Hematopoietic multipotent progenitor cell treated with erythropoietin and hydrocortisone succinate and interleukin-3 and kit ligand, for 17 days (in vitro differentiated cells): ENCODE measurements around the gene DGKI.

Experiments
- DNase-seq: peaks from one replicate; pipeline ENCODE4 v3.0.0-alpha.2; 2015; ENCODE audit warnings: low spot score

Gene DGKI

DNA sequence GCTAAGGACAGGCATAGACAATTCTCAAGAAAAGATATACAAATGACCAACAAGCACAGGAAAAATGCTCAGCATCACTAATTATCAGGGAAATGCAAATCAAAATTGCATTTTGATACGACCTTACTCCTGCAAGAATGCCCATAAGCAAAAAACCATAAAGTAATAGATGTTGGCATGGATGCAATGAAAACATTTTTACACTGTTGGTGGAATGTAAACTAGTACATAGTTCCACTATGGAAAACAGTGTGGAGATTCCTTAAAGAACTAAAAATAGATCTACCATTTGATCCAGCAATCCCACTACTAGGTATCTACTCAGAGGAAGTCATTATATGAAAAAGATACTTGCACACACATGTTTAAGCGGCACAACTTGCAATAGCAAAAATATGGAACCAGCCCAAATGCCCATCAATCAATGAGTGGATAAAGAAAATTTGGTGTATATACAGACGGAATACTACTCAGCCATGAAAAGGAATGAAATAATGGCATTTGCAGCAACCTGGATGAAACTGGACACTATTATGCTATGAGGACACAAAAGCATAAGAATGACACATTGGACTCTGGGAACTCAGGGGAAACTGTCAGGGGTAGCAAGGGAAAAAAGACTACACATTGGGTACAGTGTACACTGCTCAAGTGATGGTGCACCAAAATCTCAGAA is 59.3 kb downstream of the DGKI start:
- no peak for DNase-seq

DNA sequence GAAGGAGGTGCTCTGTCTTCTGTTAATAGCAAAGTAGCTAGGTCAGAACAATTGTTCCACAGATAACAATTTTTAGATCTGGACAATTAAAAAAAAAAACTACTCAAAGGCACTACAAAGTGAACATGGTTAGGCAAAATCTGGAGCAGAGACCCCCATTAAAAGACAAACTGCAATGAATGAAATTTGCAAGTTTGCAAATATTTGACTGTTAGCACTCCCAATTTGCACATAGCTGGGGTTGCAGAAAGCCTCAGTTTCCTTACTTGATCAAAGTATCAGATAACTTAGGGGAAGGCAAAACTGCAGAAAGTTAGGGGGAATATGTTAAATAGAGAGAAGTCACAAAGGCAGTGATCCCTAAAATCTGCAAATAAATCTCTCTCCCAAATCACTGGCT is 68.3 kb downstream of the DGKI start:
- DNase-seq: no peak

DNA sequence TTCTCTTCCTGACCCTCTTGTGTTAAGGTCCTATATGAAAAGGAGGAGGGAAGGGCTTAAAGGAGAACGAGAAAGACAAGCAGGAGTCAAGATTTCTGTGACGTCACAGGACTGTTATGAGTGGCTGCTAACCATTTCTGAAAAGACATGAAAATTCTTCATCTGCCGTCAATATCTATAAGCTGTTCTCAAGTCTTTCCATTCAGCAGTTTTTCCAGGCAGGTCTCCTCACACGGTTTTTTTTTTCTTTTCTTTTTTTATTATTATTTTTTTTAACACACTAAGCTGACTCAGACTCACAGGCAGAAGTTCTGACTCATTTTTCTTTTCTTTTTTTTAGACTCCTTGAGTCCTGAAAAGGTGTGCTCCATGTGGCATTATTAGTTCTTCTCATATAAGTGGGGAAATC is 72.0 kb downstream of the DGKI start:
- no peak for DNase-seq

DNA sequence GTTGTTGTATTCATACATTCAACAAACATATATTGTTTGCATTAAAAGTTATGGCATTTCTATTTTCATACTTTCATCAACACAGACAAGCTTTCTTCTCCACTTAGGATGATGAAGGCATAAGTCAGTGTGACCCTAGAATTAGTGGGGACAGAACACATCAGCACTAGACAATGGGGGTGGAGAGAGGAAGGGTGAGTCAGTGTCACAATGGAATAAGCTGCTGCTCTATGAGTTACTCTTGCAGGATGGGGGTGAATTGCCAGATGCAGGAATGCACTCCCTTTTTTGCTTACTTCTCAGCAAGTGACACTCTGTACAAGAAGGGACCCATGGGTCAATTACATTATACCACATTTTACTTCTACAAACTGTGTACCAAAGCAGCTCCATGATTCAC is 74.0 kb downstream of the DGKI start:
- DNase-seq: no peak

DNA sequence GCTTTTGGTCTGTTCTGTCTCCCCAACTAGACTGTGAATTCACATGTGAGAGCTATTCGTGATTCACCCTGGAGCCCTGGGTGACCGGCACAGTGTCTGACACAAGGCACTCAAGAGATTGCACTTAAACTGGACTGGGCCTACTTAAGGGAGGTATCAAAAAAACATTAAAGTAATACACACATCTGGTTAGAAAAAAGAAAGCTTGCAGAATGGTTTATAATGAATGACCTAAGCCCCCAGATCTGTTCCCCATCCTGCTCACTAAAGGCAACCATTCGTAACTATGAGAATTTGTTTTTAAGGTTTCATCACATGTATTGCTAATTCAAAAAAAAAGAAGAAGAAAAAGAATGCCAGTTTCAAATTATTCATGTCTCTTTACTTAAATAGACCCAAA is 74.5 kb downstream of the DGKI start:
- DNase-seq: no peak

DNA sequence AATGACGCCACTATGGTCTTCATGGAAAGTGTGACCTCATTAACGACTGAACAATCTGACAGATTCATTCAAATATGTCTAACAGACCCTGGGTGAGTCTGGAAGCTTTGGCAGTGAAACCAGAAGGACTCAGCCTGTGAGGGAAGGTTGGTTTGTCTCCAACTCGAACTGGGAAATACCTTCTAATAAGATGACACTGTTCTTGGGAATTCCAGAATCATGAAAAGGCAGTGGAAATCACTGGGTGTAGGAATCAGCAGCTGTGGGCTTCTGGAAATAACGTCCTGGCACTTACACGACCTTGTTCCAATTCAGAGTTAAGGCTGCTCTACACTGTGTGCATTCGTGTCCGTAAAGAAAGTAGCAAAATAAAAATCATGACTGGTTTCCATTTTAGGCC is 75.1 kb downstream of the DGKI start:
- DNase-seq: no peak

DNA sequence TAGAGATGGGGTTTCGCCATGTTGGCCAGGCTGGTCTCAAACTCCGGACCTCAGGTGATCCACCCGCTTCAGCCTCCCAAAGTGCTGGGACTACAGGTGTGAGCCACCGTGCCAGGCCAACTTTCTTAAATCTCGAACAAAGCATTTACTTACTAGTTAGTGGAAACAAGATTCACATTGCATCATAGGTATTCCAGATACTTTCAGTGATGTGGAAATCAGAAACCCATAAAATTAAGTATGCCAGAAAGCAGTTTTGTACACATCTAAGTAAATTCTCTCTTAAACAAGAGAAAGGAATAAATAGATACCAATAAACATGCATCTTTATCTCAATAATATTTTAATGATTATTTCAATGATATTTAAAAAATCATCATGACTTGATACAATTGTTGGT is 75.5 kb downstream of the DGKI start:
- DNase-seq: no peak

DNA sequence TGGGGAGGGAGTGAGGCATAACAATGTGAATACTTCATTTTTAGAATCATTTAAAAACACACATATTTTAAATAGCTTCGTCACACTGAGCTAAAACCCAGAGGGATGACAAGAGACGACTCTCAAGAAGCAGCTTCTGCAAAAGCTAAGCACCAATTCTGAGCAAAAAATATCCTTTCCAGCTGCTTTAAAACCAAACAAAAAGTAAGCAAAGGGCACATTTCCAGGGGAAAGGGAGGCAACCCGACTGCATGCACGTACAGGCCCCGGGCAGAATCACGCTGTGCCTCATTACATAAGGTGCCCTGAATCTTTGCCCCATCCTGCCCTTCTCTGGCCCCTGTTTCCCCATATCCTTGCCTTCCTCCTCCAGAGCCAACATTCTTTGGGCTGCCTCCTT is 78.4 kb downstream of the DGKI start:
- DNase-seq: no peak

DNA sequence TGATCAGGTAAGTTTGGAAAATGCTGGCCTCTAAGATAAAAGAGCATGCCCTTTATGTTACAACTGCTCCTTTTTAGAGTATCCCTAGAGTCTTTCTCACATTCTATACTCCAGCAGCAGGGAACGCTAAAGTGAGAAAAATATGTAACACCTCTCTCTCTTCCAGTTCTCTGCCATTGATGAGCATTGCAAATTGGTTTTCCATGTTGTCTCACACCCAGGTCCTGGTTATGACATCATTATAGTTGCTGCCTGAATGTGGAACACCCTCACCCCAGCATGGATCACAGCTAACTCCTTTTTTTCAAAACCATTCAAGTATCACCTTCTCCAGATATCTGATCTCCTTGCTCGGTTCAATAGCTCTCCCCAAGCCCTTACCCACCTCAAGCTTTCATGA is 84.4 kb downstream of the DGKI start:
- no peak for DNase-seq

DNA sequence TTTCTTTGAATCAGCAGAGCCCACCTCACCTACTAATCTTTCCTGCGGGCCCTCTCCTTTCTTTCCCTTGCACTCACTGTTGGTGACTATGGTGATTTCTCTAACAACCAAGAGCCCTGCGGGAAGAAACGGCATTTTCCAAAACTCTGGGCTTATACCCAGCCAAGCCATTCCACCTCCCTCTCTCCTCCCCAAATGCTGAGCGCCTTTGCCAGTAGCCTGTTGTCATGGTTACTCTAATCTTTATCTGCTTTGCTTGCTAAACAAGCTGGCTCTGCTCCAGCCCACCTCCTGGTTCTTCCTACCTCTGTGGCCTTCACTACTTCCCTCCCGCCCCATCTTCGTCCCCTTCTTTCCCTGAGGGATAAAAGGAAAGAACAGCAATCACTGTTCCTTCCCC is 86.7 kb downstream of the DGKI start:
- DNase-seq: no peak

DNA sequence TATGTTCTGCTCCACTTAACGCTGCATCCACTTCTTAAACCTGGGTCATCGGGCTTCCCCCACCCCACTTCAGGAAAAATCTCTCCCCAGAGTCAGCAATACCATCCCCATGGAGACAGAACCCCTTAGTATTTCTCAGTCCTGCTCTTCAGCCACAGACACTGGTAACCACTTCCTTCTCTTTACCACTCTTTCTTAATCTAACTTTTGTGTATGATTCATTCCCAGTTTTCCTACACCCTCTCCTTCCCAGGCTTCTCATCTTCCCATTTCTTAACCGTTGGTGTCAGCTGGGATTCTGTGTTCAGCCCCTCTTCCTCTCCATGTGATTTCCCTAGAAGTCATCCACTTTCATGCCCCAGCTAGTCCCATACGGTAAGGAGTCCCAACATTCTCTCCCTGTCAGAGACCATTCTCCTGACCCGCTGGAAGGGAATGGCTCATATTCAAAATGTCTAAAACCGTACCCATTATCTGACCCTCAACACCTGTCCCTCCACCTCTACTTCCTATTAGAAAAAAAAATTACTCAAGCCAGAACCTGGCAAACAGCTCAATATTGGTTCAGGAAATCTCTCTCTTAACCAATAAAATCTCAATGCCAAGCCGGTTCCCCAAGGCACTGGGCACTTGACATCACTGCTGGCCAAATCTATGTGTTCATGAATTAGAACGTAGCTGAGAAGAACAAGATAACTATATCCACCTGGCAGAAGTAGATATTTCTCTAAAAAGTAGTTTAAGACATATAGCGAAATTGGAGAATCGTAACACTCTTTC is 89.4 kb downstream of the DGKI start:
- DNase-seq: no peak

DNA sequence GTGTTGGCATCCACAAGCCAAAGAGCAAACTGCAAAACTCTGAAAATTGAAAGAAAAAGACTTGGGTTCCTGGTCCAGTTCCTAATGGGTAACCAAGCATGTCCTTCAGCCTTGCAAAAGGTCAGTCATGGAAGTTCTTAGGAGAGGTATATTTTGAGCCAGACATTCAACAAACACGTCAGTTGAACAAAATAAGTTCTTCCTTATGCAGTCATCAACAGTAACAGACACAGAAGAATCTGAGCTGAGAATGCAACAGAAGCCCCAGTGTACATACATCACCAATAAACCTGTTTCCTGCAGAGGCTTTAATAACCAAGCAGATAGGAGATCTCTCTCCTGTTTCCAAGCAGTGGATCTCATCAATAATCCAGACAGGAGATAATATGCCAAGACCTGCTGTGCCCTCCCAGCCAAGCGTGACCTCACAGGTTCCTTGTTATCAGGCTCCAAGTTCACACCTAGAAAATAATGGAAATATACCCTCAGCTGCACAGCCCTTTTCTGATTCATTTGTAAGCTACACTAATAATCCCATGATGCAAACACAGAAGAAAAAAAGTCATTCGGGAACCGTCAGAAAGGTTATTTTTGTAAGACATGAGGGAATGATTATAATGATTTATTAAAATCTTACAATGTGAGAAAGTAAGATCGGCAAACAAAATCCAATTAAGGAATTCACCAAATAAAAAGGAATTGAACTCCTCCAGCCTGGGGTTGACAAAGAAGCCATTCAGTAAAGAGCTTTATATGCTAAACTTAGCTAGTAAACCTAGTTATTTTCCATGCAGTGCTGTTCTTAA is 90.7 kb downstream of the DGKI start:
- no peak for DNase-seq

DNA sequence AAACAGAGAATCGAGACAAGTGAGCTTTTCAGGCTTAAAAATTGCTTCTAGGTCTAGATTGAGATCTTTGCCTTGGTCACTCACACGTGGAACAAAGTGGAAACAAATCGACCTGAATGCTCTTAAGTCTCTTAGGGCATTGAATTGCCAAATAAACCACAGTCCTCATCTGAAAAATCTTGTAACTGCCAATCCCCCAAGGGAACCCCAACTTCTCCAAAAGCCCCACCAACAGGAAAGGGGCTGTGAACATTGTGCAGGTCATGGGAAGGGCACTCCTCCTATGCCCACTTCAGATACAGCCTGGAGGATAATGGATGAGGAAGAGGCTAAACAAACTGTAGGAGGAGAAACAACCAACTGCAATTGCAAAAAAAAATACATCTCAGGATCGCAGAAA is 91.3 kb downstream of the DGKI start:
- DNase-seq: no peak

DNA sequence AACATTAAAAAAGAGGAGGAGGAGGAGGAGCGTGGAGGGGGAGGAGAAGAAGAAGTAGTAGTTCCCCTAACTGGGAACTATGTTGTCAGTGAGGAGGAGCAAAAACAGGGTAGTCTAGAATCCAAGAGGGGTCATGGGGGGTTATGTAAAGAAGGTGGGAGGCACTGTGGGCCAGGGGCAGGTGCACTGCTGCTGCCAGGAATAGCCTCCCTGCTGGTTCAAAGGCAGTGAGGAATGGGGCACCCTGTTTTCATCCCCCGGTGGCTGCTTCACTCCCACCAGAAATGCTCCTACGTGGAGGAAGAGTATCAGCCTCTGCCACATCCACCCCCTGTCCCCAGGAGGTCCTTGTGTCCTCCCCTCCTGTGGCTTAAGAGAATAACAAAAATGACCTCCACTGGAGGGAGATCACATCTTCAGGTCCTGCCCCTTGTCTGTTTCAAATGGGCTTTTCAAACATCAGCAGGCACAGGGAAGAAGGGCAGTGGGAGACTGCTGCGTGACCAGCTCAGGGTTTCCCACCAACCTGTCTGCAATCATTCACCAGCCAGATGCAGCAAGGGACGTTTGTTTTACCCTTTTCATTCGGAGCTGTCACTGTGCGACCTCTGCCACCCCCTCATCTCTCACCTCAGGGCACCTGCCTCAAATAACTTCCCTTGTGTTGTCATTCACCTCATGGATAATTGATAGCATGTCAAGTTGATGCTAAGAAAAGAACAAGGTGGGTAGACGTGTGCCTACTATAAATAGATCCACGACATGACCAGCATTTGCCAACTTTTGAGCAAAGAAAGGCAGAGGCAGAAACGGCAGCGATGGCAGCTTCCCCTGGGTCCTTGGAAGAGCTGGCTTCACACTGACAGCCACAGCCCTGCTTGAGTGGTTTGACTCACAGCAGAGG is 92.6 kb downstream of the DGKI start:
- DNase-seq: no peak

DNA sequence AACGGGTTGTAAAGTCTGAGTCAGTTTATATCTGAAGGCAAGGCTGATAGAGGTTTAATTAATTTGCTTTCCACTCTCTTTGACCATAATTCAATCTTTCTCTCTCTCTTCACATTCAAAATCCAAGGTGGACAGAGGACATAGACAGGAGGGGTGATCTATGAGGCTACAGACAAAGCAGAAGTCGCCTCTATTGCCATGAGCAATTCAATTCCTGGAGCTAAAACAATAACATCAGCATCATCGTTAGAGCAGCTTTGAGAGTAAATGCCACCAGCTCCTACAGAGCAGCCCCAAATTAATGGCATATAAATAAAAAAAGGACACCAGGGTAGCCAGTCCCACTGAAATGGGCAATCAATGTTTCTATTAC is 93.2 kb downstream of the DGKI start:
- DNase-seq: no peak

DNA sequence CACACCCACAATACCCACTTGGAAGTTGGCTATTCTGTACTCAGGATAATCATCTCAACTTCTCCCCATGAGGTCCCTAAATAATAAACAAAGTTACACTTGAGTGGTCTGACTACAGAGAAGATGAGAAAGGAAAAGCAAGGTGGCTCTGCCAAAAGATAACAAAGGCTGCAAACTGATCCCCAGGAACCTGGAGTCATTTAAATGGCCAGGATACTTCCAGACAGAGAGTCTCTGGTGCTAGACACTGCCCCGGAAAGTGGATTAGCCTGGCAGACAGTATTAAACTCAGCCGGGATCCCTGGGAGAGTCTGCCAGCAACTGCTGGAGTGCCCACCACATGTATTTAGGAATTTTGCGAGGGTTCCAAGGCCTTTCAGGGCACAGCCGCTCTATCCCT is 93.7 kb downstream of the DGKI start:
- DNase-seq: no peak

DNA sequence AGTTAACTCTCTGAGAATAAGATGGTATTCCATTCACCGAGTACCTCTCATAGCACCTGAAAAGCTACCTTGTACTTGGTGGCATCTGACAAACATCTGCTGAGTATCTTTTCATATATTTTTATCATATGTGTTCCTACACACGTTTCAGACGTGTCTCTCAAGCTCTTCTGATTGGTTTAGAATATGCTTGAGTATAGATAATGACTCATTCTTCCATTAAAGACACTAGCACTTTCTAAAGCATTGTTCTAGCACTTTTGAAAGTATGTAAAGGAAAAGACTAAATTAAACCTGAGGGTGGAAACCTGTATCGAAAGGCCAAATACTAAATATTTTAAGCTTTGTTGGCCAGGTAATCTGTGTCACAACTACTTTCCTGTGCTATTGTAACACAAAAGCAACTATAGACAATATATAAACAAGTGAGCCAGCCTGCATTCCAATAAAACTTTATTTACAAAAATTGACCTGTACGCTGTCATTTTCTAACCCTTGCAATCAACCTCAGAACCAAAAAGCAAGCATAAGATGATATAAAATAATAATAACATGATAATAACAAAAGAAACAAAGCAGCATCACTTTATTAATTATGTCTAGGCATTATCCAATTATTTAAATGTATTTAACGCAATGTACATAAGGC is 95.3 kb downstream of the DGKI start:
- DNase-seq: no peak

DNA sequence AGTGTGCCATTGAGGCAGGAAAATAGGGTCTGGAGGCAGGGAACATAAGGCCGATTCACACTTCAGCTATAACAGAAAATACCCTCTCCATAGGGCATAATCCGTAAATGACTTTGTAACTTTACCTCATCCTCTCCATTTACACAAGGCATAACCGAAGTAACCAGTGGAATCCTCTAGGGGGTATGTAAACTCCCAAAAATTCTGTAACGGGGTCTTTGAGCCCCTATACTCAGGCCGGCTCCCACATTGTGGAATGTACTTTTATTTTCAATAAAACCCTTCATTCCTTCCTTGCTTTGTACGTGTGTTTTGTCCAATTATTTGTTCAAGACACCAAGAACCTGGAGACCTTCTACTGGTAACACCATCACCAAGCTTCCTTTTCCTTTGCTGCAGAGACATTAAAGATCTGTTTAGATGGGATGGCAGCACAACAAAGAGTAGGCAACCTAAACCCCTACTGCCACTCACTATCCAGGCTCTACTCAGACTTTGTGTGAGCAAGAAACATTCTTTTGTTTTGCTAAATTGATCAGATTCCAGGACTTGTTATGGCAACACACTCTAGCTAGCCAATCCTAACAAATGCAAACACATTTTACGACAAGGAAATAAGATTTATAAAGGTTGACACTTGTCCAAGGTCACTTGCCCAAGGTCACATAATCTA is 99.3 kb downstream of the DGKI start:
- no peak for DNase-seq

DNA sequence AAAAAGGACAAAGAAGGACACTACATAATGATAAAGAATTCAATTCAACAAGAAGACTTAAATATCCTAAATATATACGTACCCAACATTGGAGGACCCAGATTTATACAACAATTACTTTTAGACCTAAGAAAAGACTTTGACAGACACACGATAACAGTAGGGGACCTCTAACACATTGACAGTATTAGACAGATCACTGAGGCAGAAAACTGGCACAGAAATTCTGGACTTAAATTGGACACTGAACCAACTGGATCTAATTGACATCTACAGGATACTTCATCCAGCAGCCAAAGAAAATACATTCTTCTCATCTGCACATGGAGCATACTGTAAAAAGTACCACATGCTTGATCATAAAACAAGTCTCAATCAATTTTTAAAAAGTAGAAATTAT is 103.8 kb downstream of the DGKI start:
- no peak for DNase-seq

DNA sequence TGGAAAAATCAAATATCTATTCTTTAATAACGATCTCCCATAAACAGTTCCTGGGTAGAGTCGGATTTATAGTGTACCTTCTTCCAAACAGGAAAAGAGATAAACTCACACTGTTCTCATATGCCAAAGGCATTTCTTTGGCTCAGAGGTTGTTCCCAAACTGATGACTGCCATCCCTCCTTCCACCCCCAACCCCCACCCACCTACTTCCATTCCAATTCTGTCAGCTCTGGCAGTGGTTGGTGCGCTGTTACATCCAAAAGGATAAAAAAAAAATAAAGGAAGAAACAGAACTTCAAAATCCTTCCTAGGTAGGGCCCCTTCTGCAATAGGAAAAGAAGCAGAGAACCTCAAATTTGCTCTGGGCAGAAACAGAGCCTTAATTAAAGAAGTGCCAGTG is 104.7 kb downstream of the DGKI start:
- DNase-seq: no peak

DNA sequence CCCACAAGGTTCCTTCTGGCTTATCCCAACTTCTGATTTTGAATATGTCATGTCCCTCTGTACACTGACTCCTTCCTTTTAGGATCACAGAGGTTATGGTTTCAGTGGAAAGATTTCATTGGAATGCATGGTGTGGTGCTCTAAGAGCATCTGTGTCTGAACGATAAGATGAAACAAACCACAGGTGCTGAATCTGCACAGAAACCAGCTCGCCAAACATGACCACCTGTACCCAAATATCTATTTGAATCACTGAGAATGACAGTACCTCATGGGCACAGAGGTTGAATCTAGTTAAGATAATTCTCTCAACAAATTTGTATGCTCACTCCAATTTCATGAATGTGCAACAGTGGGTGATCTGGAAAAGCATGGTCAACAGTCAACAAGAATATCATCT is 105.3 kb downstream of the DGKI start:
- DNase-seq: no peak
